Nephron progenitor cell (in vitro differentiated cells): Measurements from ENCODE around the gene DPH2.

ENCODE experiments used
- DNase-seq: peaks from one replicate; pipeline ENCODE4 v3.0.0; 2021
- H3K27ac Mint-ChIP-seq: 2 replicates; pipeline ENCODE4 v1.8.0; 2021; ENCODE audit warnings: mild to moderate bottlenecking, moderate library complexity, mixed read lengths
- H3K27me3 Mint-ChIP-seq: 2 replicates; pipeline ENCODE4 v1.8.0; 2021; ENCODE audit warnings: mild to moderate bottlenecking, low read depth, mixed read lengths; ENCODE audit not compliant: poor library complexity
- H3K36me3 Mint-ChIP-seq: 2 replicates; pipeline ENCODE4 v1.8.0; 2021; ENCODE audit warnings: low read depth, mixed read lengths
- H3K4me1 Mint-ChIP-seq: 2 replicates; pipeline ENCODE4 v1.8.0; 2021; ENCODE audit warnings: mixed read lengths
- H3K4me3 Mint-ChIP-seq: 2 replicates; pipeline ENCODE4 v1.8.0; 2021; ENCODE audit warnings: mild to moderate bottlenecking, moderate library complexity, mixed read lengths
- H3K9me3 Mint-ChIP-seq: 2 replicates; pipeline ENCODE4 v1.8.0; 2021; ENCODE audit warnings: mild to moderate bottlenecking, moderate library complexity, mixed read lengths
- CTCF ChIP-seq: fragments of 200-600 bp; sonication (generic); IDR thresholded peaks from 2 replicates; pipeline ENCODE4 v1.5.0; 2021; ENCODE audit warnings: antibody characterized with exemption

DPH2 gene

GRCh38 chr1:43930949-43931275 lies 38.9 kb upstream of the DPH2 start:
- H3K27me3 Mint-ChIP-seq = peaks cover 36% of the 10 kb centered on the region
- no peak overlapping the region for H3K4me3 Mint-ChIP-seq
- no peaks in the 10 kb centered on the region for H3K9me3 Mint-ChIP-seq

GRCh38 chr1:43931711-43932660 lies 37.8 kb upstream of the DPH2 start:
- H3K4me3 Mint-ChIP-seq = no peak overlapping the region
- H3K36me3 Mint-ChIP-seq = peaks cover 15% of the 10 kb centered on the region
- TF ChIP-seq CTCF = no peak
- no peak for DNase-seq
- peaks cover 16% of the 10 kb centered on the region for H3K4me1 Mint-ChIP-seq
- no peak overlapping the region for H3K27ac Mint-ChIP-seq
- H3K27me3 Mint-ChIP-seq = peaks cover 41% of the 10 kb centered on the region
- H3K9me3 Mint-ChIP-seq = no peaks in the 10 kb centered on the region

More at GRCh38 chr1:43930949-43931275, 38.9 kb upstream of the DPH2 start:
- DNase-seq = no peak
- H3K4me1 Mint-ChIP-seq = peaks cover 16% of the 10 kb centered on the region
- TF ChIP-seq CTCF = no peak
- H3K36me3 Mint-ChIP-seq = peaks cover 26% of the 10 kb centered on the region
- H3K27ac Mint-ChIP-seq = no peak overlapping the region

- H3K27me3 Mint-ChIP-seq = peaks cover 50% of the 10 kb centered on the region
Measured at GRCh38 chr1:43932786-43933385, 36.9 kb upstream of the DPH2 start.

GRCh38 chr1:43933386-43934100 lies 36.3 kb upstream of the DPH2 start, which contains the start of gene ARTN:
ARTN (plus strand) TSS chr1:43933801; CDS start chr1:43935657, 1,856 bp downstream.
- H3K9me3 Mint-ChIP-seq = no peaks in the 10 kb centered on the region
- peak; percentile 73 for DNase-seq
- TF ChIP-seq CTCF = no peak
- H3K4me1 Mint-ChIP-seq = peaks cover 16% of the 10 kb centered on the region
- H3K27me3 Mint-ChIP-seq = peaks cover 56% of the 10 kb centered on the region
- H3K36me3 Mint-ChIP-seq = peaks cover 6% of the 10 kb centered on the region
- H3K27ac Mint-ChIP-seq = no peak within 1 kb of the TSS
- peak within 1 kb of the TSS; percentile 84 for H3K4me3 Mint-ChIP-seq

More at GRCh38 chr1:43932786-43933385, 36.9 kb upstream of the DPH2 start:
- peaks cover 16% of the 10 kb centered on the region for H3K4me1 Mint-ChIP-seq
- peak; percentile 16 for DNase-seq
- H3K9me3 Mint-ChIP-seq = no peaks in the 10 kb centered on the region
- TF ChIP-seq CTCF = no peak
- H3K36me3 Mint-ChIP-seq = peaks cover 8% of the 10 kb centered on the region
- peak overlapping the region; percentile 84 for H3K4me3 Mint-ChIP-seq
- H3K27ac Mint-ChIP-seq = no peak overlapping the region

GRCh38 chr1:43934101-43934985 lies 35.5 kb upstream of the DPH2 start:
- peak; percentile 82 for DNase-seq
- Mint-ChIP-seq H3K4me3 (peak overlapping the region; percentile 84), H3K27ac (no peak overlapping the region), H3K9me3 (no peaks in the 10 kb centered on the region), H3K4me1 (peaks cover 16% of the 10 kb centered on the region), H3K36me3 (peaks cover 5% of the 10 kb centered on the region), H3K27me3 (peaks cover 64% of the 10 kb centered on the region)
- TF ChIP-seq CTCF = peak; percentile 87
